ENCODE data around the gene PKIG. TPM values are rescaled to one million over a fixed set of nuclear protein-coding genes. Genes with fewer than 3 reads are reported as not detected.

PKIG gene
- total and polyA plus RNA-seq, 9 of the 15 experiments (the other 6 are each of a cell fraction or from before 2014, with no cell fraction given) = 0.13 to 7.0 (median 4.7) TPM

GRCh38 chr20:44552050-44552449, 30.3 kb upstream of the PKIG start (continued):
- TF ChIP-seq, protein P1, sequence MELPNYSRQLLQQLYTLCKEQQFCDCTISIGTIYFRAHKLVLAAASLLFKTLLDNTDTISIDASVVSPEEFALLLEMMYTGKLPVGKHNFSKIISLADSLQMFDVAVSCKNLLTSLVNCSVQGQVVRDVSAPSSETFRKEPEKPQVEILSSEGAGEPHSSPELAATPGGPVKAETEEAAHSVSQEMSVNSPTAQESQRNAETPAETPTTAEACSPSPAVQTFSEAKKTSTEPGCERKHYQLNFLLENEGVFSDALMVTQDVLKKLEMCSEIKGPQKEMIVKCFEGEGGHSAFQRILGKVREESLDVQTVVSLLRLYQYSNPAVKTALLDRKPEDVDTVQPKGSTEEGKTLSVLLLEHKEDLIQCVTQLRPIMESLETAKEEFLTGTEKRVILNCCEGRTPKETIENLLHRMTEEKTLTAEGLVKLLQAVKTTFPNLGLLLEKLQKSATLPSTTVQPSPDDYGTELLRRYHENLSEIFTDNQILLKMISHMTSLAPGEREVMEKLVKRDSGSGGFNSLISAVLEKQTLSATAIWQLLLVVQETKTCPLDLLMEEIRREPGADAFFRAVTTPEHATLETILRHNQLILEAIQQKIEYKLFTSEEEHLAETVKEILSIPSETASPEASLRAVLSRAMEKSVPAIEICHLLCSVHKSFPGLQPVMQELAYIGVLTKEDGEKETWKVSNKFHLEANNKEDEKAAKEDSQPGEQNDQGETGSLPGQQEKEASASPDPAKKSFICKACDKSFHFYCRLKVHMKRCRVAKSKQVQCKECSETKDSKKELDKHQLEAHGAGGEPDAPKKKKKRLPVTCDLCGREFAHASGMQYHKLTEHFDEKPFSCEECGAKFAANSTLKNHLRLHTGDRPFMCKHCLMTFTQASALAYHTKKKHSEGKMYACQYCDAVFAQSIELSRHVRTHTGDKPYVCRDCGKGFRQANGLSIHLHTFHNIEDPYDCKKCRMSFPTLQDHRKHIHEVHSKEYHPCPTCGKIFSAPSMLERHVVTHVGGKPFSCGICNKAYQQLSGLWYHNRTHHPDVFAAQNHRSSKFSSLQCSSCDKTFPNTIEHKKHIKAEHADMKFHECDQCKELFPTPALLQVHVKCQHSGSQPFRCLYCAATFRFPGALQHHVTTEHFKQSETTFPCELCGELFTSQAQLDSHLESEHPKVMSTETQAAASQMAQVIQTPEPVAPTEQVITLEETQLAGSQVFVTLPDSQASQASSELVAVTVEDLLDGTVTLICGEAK (IDR thresholded peaks at IDR 0.05) = no peak
- TF ChIP-seq, protein P1 (CRISPR knock-in tag; IDR thresholded peaks at IDR 0.05) = no peak
- peak; percentile 74 for TF ChIP-seq GATA2 (CRISPR knock-in tag; IDR thresholded peaks at IDR 0.05)
- TF ChIP-seq FOXM1 (IDR thresholded peaks at IDR 0.05; ENCODE audit: low read depth) = 0 out of 2 replicates have a peak, but pooled peaks have one; percentile 32
- no peak for TF ChIP-seq FOXM1 (CRISPR knock-in tag; IDR thresholded peaks at IDR 0.05; ENCODE audit: low read depth)
- no peak for TF ChIP-seq BRF1 (IDR thresholded peaks at IDR 0.05; ENCODE audit: borderline replicate concordance, extremely low read depth, insufficient read length)
- TF ChIP-seq CXXC5 (CRISPR knock-in tag; IDR thresholded peaks at IDR 0.05) = peak; percentile 82
- peak; percentile 80 for TF ChIP-seq DPF2 (IDR thresholded peaks at IDR 0.05)
- no peak for TF ChIP-seq CEBPB (tag; IDR thresholded peaks at IDR 0.05)
- peak; percentile 69 for TF ChIP-seq NCOR1 (IDR thresholded peaks at IDR 0.05)
- no peak for TF ChIP-seq POLR2H (tag; IDR thresholded peaks at IDR 0.05; ENCODE audit: low read depth)
- no peak for TF ChIP-seq SP1 (CRISPR knock-in tag; IDR thresholded peaks at IDR 0.05)
- TF ChIP-seq ARID2 (IDR thresholded peaks at IDR 0.05) = no peak
- TF ChIP-seq BHLHE40 (IDR thresholded peaks at IDR 0.05; ENCODE audit: low read length) = peak; percentile 20; the same call in 1 of the 2 replicates
- TF ChIP-seq CEBPG (CRISPR knock-in tag; IDR thresholded peaks at IDR 0.05) = no peak
- TF ChIP-seq CEBPG (tag; conservative IDR thresholded peaks at IDR 0.05 in 1 of 2, IDR thresholded peaks at IDR 0.05 in 1 of 2) = no peak
- no peak for TF ChIP-seq GABPB2 (CRISPR knock-in tag; conservative IDR thresholded peaks at IDR 0.05)
- TF ChIP-seq, protein P2, sequence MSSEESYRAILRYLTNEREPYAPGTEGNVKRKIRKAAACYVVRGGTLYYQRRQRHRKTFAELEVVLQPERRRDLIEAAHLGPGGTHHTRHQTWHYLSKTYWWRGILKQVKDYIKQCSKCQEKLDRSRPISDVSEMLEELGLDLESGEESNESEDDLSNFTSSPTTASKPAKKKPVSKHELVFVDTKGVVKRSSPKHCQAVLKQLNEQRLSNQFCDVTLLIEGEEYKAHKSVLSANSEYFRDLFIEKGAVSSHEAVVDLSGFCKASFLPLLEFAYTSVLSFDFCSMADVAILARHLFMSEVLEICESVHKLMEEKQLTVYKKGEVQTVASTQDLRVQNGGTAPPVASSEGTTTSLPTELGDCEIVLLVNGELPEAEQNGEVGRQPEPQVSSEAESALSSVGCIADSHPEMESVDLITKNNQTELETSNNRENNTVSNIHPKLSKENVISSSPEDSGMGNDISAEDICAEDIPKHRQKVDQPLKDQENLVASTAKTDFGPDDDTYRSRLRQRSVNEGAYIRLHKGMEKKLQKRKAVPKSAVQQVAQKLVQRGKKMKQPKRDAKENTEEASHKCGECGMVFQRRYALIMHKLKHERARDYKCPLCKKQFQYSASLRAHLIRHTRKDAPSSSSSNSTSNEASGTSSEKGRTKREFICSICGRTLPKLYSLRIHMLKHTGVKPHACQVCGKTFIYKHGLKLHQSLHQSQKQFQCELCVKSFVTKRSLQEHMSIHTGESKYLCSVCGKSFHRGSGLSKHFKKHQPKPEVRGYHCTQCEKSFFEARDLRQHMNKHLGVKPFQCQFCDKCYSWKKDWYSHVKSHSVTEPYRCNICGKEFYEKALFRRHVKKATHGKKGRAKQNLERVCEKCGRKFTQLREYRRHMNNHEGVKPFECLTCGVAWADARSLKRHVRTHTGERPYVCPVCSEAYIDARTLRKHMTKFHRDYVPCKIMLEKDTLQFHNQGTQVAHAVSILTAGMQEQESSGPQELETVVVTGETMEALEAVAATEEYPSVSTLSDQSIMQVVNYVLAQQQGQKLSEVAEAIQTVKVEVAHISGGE (CRISPR knock-in tag; IDR thresholded peaks at IDR 0.05) = no peak

All from K562 (cell line).